ENCODE results near the gene DGKH. TPM values are rescaled to one million over a fixed set of nuclear protein-coding genes. Genes with fewer than 3 reads are reported as not detected.
"Not testable (repeated sequence)": the region's sequence is repeated elsewhere in the genome, so short reads cannot be mapped to it uniquely, and the experiment has no call there.

Gene DGKH
- total RNA-seq, 1 donor from 2014 or later = 10.3 TPM

GRCh38 chr13:42219051-42219450 lies 170.6 kb downstream of the DGKH start:
- no peak for TF ChIP-seq CTCF (conservative IDR thresholded peaks at IDR 0.05; ENCODE audit: low read depth, low read length)
- H3K4me3 ChIP-seq (ENCODE audit: low read depth, low read length) = no peak overlapping the region
- no peak for DNase-seq (ENCODE audit: low read depth)

GRCh38 chr13:42219876-42220275 lies 171.4 kb downstream of the DGKH start:
- no peak for DNase-seq (ENCODE audit: low read depth)
- no peak overlapping the region for H3K4me3 ChIP-seq (ENCODE audit: low read depth, low read length)
- no peak for TF ChIP-seq CTCF (conservative IDR thresholded peaks at IDR 0.05; ENCODE audit: low read depth, low read length)

GRCh38 chr13:42221121-42221765 lies 172.8 kb downstream of the DGKH start:
- DNase-seq (ENCODE audit: low read depth) = no peak
- TF ChIP-seq CTCF (conservative IDR thresholded peaks at IDR 0.05; ENCODE audit: low read depth, low read length) = no peak
- no peak overlapping the region for H3K4me3 ChIP-seq (ENCODE audit: low read depth, low read length)

- no peak for TF ChIP-seq CTCF (conservative IDR thresholded peaks at IDR 0.05; ENCODE audit: low read depth, low read length)
- no peak overlapping the region for H3K4me3 ChIP-seq (ENCODE audit: low read depth, low read length)
- no peak for DNase-seq (ENCODE audit: low read depth)
Measured at GRCh38 chr13:42223681-42224080, 175.2 kb downstream of the DGKH start.

GRCh38 chr13:42225051-42225450 lies 176.6 kb downstream of the DGKH start:
- DNase-seq (ENCODE audit: low read depth) = no peak
- no peak for TF ChIP-seq CTCF (conservative IDR thresholded peaks at IDR 0.05; ENCODE audit: low read depth, low read length)
- no peak overlapping the region for H3K4me3 ChIP-seq (ENCODE audit: low read depth, low read length)

- not testable (repeated sequence) for DNase-seq (ENCODE audit: low read depth); H3K4me3 ChIP-seq (ENCODE audit: low read depth, low read length)
Measured at GRCh38 chr13:42226759-42227158, 178.3 kb downstream of the DGKH start.

GRCh38 chr13:42228527-42228926 lies 180.1 kb downstream of the DGKH start:
- TF ChIP-seq CTCF (conservative IDR thresholded peaks at IDR 0.05; ENCODE audit: low read depth, low read length) = no peak
- H3K4me3 ChIP-seq (ENCODE audit: low read depth, low read length) = no peak overlapping the region
- no peak for DNase-seq (ENCODE audit: low read depth)
